GM21737 (cell line): ENCODE results near the gene EIF3L.

ENCODE experiments used
- ATAC-seq: cut with Tn5 transposase; IDR thresholded peaks from one replicate; pipeline ENCODE4 v1.9.1; 2021; ENCODE audit warnings: mild to moderate bottlenecking, moderate library complexity; ENCODE audit not compliant: unreplicated experiment

Gene EIF3L

DNA sequence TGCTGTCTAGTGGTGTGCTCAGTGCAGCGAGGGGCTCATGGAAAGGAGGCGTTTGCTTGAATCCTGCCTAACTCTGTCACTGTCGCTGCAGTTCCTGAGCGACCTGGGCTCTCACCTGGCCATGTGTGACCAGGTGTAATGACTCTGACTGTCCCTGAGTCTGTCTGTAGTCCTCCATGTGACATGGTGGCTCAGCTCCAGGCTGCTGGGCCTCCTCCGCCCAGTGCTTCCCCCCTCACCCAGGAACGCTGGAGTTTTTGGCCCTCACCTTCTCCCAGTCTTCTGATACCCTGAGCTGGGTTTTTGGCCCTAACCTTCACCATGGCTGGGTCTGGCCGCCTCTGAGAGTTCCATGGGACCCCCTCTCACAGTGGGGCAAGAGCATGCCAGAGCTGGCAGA is 77.1 kb downstream of the EIF3L start:
- ATAC-seq, result no peak

DNA sequence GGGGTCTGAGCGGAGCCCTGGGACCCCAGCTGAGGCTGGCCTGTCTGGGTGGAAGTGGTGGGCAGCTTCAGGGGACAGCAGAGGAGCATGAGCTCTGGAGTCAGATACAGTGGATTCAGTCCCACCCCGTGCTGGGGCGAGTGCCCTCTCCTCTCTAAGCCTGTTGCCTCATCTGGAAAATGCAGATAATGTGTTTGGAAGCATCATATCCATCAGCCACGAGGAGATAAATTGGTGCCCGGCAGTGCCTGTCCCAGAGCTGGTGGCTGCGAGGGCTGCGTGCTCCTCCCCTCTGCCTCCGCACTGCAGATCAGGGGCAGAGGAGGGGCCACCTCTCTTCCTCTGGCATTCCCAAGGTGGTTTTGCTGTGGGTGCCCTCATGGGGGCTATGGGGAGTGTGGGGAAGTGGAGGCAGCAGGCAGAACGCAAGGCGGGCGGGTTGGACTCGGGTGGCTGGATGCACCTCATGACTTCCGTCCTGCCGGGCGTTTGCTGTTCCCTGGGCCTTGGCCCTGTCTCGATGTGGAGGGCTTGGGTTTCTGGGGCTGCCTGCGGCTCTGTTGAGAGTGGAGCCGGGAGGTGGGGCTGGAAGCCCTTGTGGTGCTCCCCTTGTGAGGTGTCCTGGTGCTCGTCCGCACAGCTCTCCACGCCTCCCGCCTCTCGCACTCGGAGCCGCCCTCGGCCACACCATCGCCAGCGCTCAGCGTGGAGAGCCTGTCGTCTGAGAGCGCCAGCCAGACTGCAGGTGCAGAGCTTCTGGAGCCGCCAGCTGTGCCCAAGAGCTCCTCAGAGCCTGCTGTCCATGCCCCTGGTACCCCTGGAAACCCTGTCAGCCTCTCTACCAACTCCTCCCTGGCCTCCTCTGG is 77.8 kb downstream of the EIF3L start:
- ATAC-seq, result no peak

GRCh38 chr22:37927637-37927936 is 78.4 kb downstream of the EIF3L start:
- no peak for ATAC-seq

DNA sequence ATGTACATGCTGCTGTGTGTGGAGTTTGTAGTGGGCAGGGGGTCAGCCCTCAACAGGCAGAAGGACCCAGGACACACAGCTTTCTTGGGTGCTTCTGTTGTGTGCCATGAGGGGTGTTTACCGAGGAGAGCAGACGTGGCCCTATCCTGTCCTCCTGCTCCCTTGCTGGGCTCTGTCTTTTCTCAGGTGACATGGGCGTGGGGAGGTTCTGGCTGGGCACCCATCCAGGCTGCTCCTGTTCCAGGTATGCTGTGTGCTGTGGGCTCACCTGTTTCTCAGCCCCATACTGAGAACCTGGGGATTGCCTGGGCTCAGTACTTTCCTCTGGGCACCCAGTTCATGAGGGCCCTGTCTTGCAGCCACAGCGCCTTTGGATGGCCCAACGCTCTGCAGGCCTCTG is 80.2 kb downstream of the EIF3L start:
- no peak for ATAC-seq

GRCh38 chr22:37930270-37930951 is 81.2 kb downstream of the EIF3L start:
- ATAC-seq, result no peak

- ATAC-seq, result no peak
These were observed 81.8 kb downstream of the EIF3L start for GRCh38 chr22:37930952-37931440.

DNA sequence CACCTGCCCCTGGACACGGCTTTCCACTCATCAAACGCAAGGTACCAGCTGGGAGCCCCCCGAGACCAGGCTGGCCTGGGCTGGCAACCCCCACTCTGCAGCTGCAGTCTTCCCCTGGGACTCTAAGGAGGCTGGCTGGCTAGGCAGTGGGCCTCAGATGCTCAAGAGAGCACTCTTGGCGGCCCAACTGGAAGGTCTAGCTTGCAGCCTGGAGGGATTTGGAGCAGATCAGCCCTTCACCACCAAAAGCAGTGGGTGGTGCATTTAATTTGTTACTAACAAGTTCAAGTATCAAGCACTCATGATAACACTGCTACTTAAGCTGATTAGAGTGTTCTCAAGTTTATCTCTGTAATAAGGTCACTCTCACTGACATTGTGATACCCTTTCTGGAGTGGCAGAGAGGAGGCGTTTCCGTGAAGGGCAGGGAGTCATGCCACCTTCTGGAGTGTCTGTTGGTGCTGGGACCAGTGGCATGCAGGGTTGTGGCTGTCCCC is 82.7 kb downstream of the EIF3L start:
- no peak for ATAC-seq

DNA sequence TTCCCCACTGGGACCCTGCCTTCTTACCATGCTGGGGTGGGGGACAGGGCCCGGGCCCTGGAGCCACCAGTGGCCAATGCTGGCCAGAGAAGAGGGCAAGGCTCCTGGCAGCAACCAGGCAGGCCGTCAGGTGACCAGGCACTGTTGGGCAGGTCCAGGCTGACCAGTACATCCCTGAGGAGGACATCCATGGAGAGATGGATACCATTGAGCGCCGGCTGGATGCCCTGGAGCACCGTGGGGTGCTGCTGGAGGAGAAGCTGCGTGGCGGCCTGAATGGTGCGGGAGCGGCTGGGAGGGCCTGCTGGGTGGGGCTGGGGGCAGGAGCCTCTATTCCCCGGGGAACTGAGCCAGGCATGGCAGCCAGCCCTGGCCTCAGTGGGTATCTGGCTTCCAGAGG is 83.2 kb downstream of the EIF3L start:
- ATAC-seq, result no peak

GRCh38 chr22:37932821-37933578 is 83.8 kb downstream of the EIF3L start:
- ATAC-seq, result no peak

- ATAC-seq, result peak; percentile 75
These were observed 84.6 kb downstream of the EIF3L start for GRCh38 chr22:37933711-37934376.
